Neural cell (in vitro differentiated cells): ENCODE results near the gene SND1. TPM values are rescaled to one million over a fixed set of nuclear protein-coding genes. Genes with fewer than 3 reads are reported as not detected.

ENCODE experiments used
- H2AFZ ChIP-seq: fragments of 200-600, 300-800 bp; sonication (generic), shearing (Covaris generic); 2 replicates; pipeline ENCODE4 v1.6.0; 2014; ENCODE audit warnings: low read depth, mild to moderate bottlenecking, antibody characterized with exemption, low read length, moderate library complexity
- H3F3A ChIP-seq: fragments of 200-600 bp; shearing (Covaris generic); 2 replicates; pipeline ENCODE4 v1.6.1; 2016; ENCODE audit warnings: mild to moderate bottlenecking, moderate library complexity, mixed read lengths, antibody characterized with exemption, low read length; ENCODE audit not compliant: insufficient read depth, poor library complexity, severe bottlenecking
- H3K27ac ChIP-seq: fragments of 200-600, 300-800 bp; sonication (generic), shearing (Covaris generic); 2 replicates; pipeline ENCODE4 v1.5.1; 2014; ENCODE audit warnings: mild to moderate bottlenecking, low read length, moderate library complexity
- H3K27me3 ChIP-seq: fragments of 300-800, 200-600 bp; sonication (generic), shearing (Covaris generic); 2 replicates; pipeline ENCODE4 v1.6.0; 2014; ENCODE audit warnings: mild to moderate bottlenecking, low read depth, low read length, moderate library complexity; ENCODE audit not compliant: insufficient read depth
- H3K36me3 ChIP-seq: fragments of 300-800, 200-600 bp; sonication (generic), shearing (Covaris generic); 2 replicates; pipeline ENCODE4 v1.5.1; 2014; ENCODE audit warnings: mild to moderate bottlenecking, antibody characterized with exemption, low read length, moderate library complexity; ENCODE audit not compliant: insufficient read depth
- H3K4me2 ChIP-seq: fragments of 300-800, 200-600 bp; sonication (generic), shearing (Covaris generic); 2 replicates; pipeline ENCODE4 v1.6.0; 2014; ENCODE audit warnings: mild to moderate bottlenecking, low read length
- H3K4me3 ChIP-seq: fragments of 300-800, 200-600 bp; sonication (generic), shearing (Covaris generic); 2 replicates; pipeline ENCODE4 v1.5.1; 2014; ENCODE audit warnings: mild to moderate bottlenecking, low read length, moderate library complexity
- H3K79me2 ChIP-seq: fragments of 200-600 bp; shearing (Covaris generic); replicated peaks from 2 replicates; pipeline ENCODE4 v1.6.0; 2014; ENCODE audit warnings: mild to moderate bottlenecking, low read length, moderate library complexity; ENCODE audit not compliant: insufficient read depth
- H3K9ac ChIP-seq: fragments of 300-800, 200-600 bp; sonication (generic), shearing (Covaris generic); 2 replicates; pipeline ENCODE4 v1.6.1; 2016; ENCODE audit warnings: mild to moderate bottlenecking, low read length, mixed read lengths
- H3K9me2 ChIP-seq: fragments of 200-600 bp; shearing (Covaris generic); 2 replicates; pipeline ENCODE4 v1.6.1; 2016; ENCODE audit warnings: mild to moderate bottlenecking, low read length, mixed read lengths; ENCODE audit not compliant: insufficient read depth
- H3K9me3 ChIP-seq: fragments of 200-600, 300-800 bp; sonication (generic), shearing (Covaris generic); 2 replicates; pipeline ENCODE4 v1.6.1; 2016; ENCODE audit warnings: mild to moderate bottlenecking, mixed run types, low read length, moderate library complexity, mixed read lengths
- H4K20me1 ChIP-seq: fragments of 200-600 bp; shearing (Covaris generic); 2 replicates; pipeline ENCODE4 v1.6.1; 2016; ENCODE audit warnings: mild to moderate bottlenecking, mixed run types; ENCODE audit not compliant: insufficient read depth
- EP300 ChIP-seq: fragments of 450-650 bp; conservative IDR thresholded peaks from 2 replicates; pipeline ENCODE4 v1.6.1; 2014; ENCODE audit warnings: antibody characterized with exemption, mild to moderate bottlenecking, moderate library complexity; ENCODE audit not compliant: poor library complexity, severe bottlenecking
- EZH2 ChIP-seq: fragments of 200-600, 300-800 bp; shearing (Covaris generic), sonication (generic); IDR thresholded peaks from 2 replicates; pipeline ENCODE4 v1.6.1; 2014; ENCODE audit warnings: antibody characterized with exemption, low read length, borderline replicate concordance, mild to moderate bottlenecking; ENCODE audit not compliant: insufficient read depth, poor library complexity, severe bottlenecking
- MXI1 ChIP-seq: fragments of 450-650 bp; conservative IDR thresholded peaks from 2 replicates; pipeline ENCODE4 v1.6.1; 2014; ENCODE audit warnings: antibody characterized with exemption, mild to moderate bottlenecking; ENCODE audit not compliant: poor library complexity, severe bottlenecking
- POLR2AphosphoS5 ChIP-seq: IDR thresholded peaks from 2 replicates; pipeline ENCODE4 v1.6.1; 2012
- RAD21 ChIP-seq: fragments of 450-650 bp; conservative IDR thresholded peaks from 2 replicates; pipeline ENCODE4 v1.6.1; 2014; ENCODE audit warnings: antibody characterized with exemption, mild to moderate bottlenecking, moderate library complexity
- SMC3 ChIP-seq: fragments of 450-650 bp; conservative IDR thresholded peaks from 2 replicates; pipeline ENCODE4 v1.6.1; 2014; ENCODE audit warnings: antibody characterized with exemption, mild to moderate bottlenecking, moderate library complexity; ENCODE audit not compliant: poor library complexity
- TAF1 ChIP-seq: IDR thresholded peaks from 2 replicates; pipeline ENCODE4 v1.6.1; 2012; ENCODE audit warnings: low read depth
- polyA plus RNA-seq: library from polyadenylated mRNA; depleted of rRNA; stranded (reverse); fragments of >200 nt; gene quantifications from 2 replicates; pipeline ENCODE4 v1.2.3, GENCODE V29; 2014
- TF ChIP-seq, protein P1 (sequence below): fragments of 450-650 bp; IDR thresholded peaks from 2 replicates; pipeline ENCODE4 v1.5.1; 2014; ENCODE audit warnings: antibody characterized with exemption, mild to moderate bottlenecking, moderate library complexity; ENCODE audit not compliant: poor library complexity, severe bottlenecking
- TF ChIP-seq, protein P2 (sequence below): IDR thresholded peaks from 2 replicates; pipeline ENCODE4 v1.6.1; 2012; ENCODE audit warnings: borderline replicate concordance

The SND1 gene
- polyA plus RNA-seq, 1 donor from 2014 or later, result 37.4 TPM

DNA sequence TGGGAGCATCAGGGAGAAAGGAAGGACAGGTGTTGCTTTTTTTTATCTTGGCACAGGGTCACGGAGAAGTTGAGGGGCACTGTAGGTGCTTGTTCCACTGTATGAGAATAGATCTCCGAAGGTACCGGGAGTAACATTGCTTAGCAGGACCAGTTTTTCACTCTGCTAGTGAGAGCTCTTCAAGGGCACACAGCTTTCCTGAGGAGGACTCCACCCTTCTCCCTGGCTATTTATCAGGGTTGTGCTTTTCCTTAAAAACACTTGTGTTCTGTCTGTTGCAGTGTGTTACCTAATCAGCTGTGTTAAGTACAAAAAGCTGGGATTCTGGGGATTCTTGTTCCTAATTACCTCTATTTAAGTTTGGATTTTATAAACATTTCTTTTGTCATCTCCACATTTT lies 160.5 kb downstream of the SND1 start:
- no peaks in the 10 kb centered on the region for H3F3A ChIP-seq
- H3K27ac ChIP-seq, result no peak overlapping the region
- H4K20me1 ChIP-seq, result no peaks in the 10 kb centered on the region
- H3K27me3 ChIP-seq, result no peaks in the 10 kb centered on the region
- H3K79me2 ChIP-seq, result no peaks in the 10 kb centered on the region
- H3K9me2 ChIP-seq, result no peaks in the 10 kb centered on the region
- no peaks in the 10 kb centered on the region for H3K36me3 ChIP-seq
- no peak overlapping the region for H3K4me3 ChIP-seq
- TF ChIP-seq SMC3, result no peak
- TF ChIP-seq EP300, result no peak
- no peak for TF ChIP-seq POLR2AphosphoS5
- TF ChIP-seq EZH2, result no peak
- TF ChIP-seq RAD21, result no peak
- TF ChIP-seq, protein P1, sequence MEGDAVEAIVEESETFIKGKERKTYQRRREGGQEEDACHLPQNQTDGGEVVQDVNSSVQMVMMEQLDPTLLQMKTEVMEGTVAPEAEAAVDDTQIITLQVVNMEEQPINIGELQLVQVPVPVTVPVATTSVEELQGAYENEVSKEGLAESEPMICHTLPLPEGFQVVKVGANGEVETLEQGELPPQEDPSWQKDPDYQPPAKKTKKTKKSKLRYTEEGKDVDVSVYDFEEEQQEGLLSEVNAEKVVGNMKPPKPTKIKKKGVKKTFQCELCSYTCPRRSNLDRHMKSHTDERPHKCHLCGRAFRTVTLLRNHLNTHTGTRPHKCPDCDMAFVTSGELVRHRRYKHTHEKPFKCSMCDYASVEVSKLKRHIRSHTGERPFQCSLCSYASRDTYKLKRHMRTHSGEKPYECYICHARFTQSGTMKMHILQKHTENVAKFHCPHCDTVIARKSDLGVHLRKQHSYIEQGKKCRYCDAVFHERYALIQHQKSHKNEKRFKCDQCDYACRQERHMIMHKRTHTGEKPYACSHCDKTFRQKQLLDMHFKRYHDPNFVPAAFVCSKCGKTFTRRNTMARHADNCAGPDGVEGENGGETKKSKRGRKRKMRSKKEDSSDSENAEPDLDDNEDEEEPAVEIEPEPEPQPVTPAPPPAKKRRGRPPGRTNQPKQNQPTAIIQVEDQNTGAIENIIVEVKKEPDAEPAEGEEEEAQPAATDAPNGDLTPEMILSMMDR, result no peak
- no peak for TF ChIP-seq MXI1
- TF ChIP-seq, protein P2, sequence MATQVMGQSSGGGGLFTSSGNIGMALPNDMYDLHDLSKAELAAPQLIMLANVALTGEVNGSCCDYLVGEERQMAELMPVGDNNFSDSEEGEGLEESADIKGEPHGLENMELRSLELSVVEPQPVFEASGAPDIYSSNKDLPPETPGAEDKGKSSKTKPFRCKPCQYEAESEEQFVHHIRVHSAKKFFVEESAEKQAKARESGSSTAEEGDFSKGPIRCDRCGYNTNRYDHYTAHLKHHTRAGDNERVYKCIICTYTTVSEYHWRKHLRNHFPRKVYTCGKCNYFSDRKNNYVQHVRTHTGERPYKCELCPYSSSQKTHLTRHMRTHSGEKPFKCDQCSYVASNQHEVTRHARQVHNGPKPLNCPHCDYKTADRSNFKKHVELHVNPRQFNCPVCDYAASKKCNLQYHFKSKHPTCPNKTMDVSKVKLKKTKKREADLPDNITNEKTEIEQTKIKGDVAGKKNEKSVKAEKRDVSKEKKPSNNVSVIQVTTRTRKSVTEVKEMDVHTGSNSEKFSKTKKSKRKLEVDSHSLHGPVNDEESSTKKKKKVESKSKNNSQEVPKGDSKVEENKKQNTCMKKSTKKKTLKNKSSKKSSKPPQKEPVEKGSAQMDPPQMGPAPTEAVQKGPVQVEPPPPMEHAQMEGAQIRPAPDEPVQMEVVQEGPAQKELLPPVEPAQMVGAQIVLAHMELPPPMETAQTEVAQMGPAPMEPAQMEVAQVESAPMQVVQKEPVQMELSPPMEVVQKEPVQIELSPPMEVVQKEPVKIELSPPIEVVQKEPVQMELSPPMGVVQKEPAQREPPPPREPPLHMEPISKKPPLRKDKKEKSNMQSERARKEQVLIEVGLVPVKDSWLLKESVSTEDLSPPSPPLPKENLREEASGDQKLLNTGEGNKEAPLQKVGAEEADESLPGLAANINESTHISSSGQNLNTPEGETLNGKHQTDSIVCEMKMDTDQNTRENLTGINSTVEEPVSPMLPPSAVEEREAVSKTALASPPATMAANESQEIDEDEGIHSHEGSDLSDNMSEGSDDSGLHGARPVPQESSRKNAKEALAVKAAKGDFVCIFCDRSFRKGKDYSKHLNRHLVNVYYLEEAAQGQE, result no peak
- H3K4me2 ChIP-seq, result no peak overlapping the region
- H3K9me3 ChIP-seq, result no peaks in the 10 kb centered on the region
- no peak overlapping the region for H3K9ac ChIP-seq
- H2AFZ ChIP-seq, result no peak overlapping the region

DNA sequence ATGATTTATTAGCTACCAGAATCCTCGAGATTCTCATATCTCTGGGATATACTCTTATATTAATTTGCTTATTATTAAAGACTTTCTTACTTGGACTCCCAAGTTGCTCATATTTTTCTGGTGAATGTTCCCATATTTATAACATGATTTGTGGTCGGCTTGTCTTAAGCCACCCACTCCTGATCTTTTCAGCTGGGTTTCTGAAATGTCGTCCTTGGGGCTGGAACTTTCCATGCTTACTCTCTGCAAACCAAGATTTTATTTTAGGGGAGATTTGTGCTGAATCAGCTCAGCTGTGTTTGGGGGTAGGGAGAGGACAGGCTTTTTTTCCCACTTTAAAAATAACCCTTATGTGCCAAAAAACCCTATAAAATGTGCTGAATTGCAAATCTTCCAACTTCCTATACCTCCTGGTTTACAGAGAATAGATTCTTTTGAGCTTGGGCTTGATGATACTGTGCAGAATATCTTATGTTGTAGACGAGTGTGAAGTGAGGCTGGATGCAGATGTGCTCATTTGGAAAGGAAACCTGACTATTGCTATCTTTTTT lies 162.1 kb downstream of the SND1 start:
- no peaks in the 10 kb centered on the region for H4K20me1 ChIP-seq
- no peak for TF ChIP-seq RAD21
- TF ChIP-seq TAF1, result no peak
- TF ChIP-seq, protein P1, result no peak
- TF ChIP-seq EZH2, result no peak
- H3K4me2 ChIP-seq, result no peak overlapping the region
- no peaks in the 10 kb centered on the region for H3F3A ChIP-seq
- no peak overlapping the region for H3K9ac ChIP-seq
- no peak overlapping the region for H3K27ac ChIP-seq
- no peaks in the 10 kb centered on the region for H3K27me3 ChIP-seq
- H3K9me3 ChIP-seq, result no peaks in the 10 kb centered on the region
- H3K4me3 ChIP-seq, result no peak overlapping the region
- H3K36me3 ChIP-seq, result no peaks in the 10 kb centered on the region
- H2AFZ ChIP-seq, result no peak overlapping the region
- H3K79me2 ChIP-seq, result no peaks in the 10 kb centered on the region
- no peaks in the 10 kb centered on the region for H3K9me2 ChIP-seq
